K562 (cell line): ENCODE results near the gene FBXW8. TPM values are rescaled to one million over a fixed set of nuclear protein-coding genes. Genes with fewer than 3 reads are reported as not detected.

Experiments used
- ATAC-seq: fragments of 200-7000 bp; cut with Tn5 transposase; 3 replicates; pipeline ENCODE4 v1.9.1; 2020; ENCODE audit warnings: moderate library complexity
- BruUV-seq: library from RNA; stranded (reverse); fragments of 400-500 nt; replicated peaks from 2 replicates; lab custom pipeline; 2021; lab: Mats Ljungman, UMichigan
- CTCF ChIA-PET: fragments of 300-600 bp; formaldehyde crosslinking; extraction: SDS; loops from one replicate; lab custom pipeline; 2021; ENCODE audit warnings: low intra/inter-chr PET ratio; lab: Yijun Ruan, JAX
- POLR2A ChIA-PET: fragments of 300-600, 350-650 bp; sonication (Branson Sonifier 250); formaldehyde crosslinking; extraction: SDS; loops from one replicate; lab custom pipeline; 2021; ENCODE audit warnings: antibody characterized with exemption, inconsistent platforms; lab: Yijun Ruan, JAX
- DNase-seq, 4 experiments: peaks; one replicate each; pipeline versions ENCODE4 v3.0.0 to v3.0.0-alpha.2; 2011 to 2018; ENCODE audit warnings: low spot score in 3 of 4, mixed read lengths in 3 of 4; ENCODE audit errors: extremely low read depth in 1 of 4
- FAIRE-seq: peaks from 2 replicates; lab custom pipeline; 2011; peaks lifted over from hg19 to GRCh38; lab: Jason Lieb, UNC
- H2AFZ ChIP-seq: 2 replicates; pipeline ENCODE4 v1.6.0; 2011; ENCODE audit warnings: low read depth, low read length, control low read depth, inconsistent platforms
- H3K27ac ChIP-seq: fragments of 200-600 bp; 3 replicates; pipeline ENCODE4 v1.8.0; 2011; ENCODE audit warnings: low read depth, mild to moderate bottlenecking, control low read depth, inconsistent platforms, low read length, moderate library complexity, mixed read lengths; ENCODE audit errors: extremely low read depth
- H3K27me3 ChIP-seq, 2 experiments: fragments of 300-600 bp in 1 of 2; 2 replicates in 1 of 2; 3 replicates in 1 of 2; pipeline versions ENCODE4 v1.6.0 to v1.8.0; 2011; ENCODE audit warnings: inconsistent platforms in 2 of 2, low read length in 2 of 2, mild to moderate bottlenecking in 1 of 2, mixed read lengths in 1 of 2, moderate library complexity in 1 of 2; ENCODE audit not compliant: control insufficient read depth in 2 of 2, insufficient read depth in 2 of 2
- H3K36me3 ChIP-seq: fragments of 300-600 bp; 3 replicates; pipeline ENCODE4 v1.8.0; 2011; ENCODE audit warnings: mild to moderate bottlenecking, low read length, inconsistent platforms; ENCODE audit not compliant: control insufficient read depth, insufficient read depth
- H3K4me1 ChIP-seq, 2 experiments: fragments of 200-600 bp in 1 of 2; replicated peaks in 1 of 2; 2 replicates in 1 of 2; 3 replicates in 1 of 2; pipeline versions ENCODE4 v1.5.1 to v1.8.0; 2011; ENCODE audit warnings: inconsistent platforms in 2 of 2, low read length in 2 of 2, mild to moderate bottlenecking in 1 of 2, mixed read lengths in 1 of 2, moderate library complexity in 1 of 2; ENCODE audit not compliant: control insufficient read depth in 2 of 2, insufficient read depth in 2 of 2
- H3K4me2 ChIP-seq: 2 replicates; pipeline ENCODE4 v1.6.1; 2011; ENCODE audit warnings: low read length, control low read depth, inconsistent platforms, mixed read lengths; ENCODE audit not compliant: insufficient read depth
- H3K4me3 ChIP-seq: fragments of 200-600 bp; sonication (generic), shearing (Covaris generic); 2 replicates; pipeline ENCODE4 v1.5.1; 2016; ENCODE audit warnings: control low read depth, inconsistent platforms
- H3K79me2 ChIP-seq: fragments of 200-600 bp; 3 replicates; pipeline ENCODE4 v1.8.0; 2011; ENCODE audit warnings: low read length, inconsistent platforms; ENCODE audit not compliant: control insufficient read depth, insufficient read depth
- H3K9ac ChIP-seq, 2 experiments: 2 replicates each; pipeline versions ENCODE4 v1.6.0 to v1.6.1; 2011; ENCODE audit warnings: low read depth in 2 of 2, low read length in 2 of 2, control low read depth in 1 of 2, inconsistent platforms in 1 of 2, mild to moderate bottlenecking in 1 of 2, mixed read lengths in 1 of 2; ENCODE audit not compliant: insufficient read depth in 1 of 2
- H3K9me1 ChIP-seq: one replicate; pipeline ENCODE4 v1.6.0; 2011; ENCODE audit warnings: inconsistent platforms, mild to moderate bottlenecking, low read length, moderate library complexity; ENCODE audit not compliant: control insufficient read depth, insufficient read depth
- H3K9me3 ChIP-seq: replicated peaks from 2 replicates; pipeline ENCODE4 v1.5.1; 2011; ENCODE audit warnings: low read depth, low read length, inconsistent platforms; ENCODE audit not compliant: control insufficient read depth, insufficient read depth
- H4K20me1 ChIP-seq: replicated peaks from 2 replicates; pipeline ENCODE4 v1.6.1; 2011; ENCODE audit warnings: low read length, inconsistent platforms, mixed read lengths; ENCODE audit not compliant: control insufficient read depth, insufficient read depth
- EGR1 ChIP-seq: fragments of 450-650 bp; conservative IDR thresholded peaks from 2 replicates; pipeline ENCODE4 v1.6.1; 2017; ENCODE audit warnings: mild to moderate bottlenecking
- JUN ChIP-seq, 2 experiments: sonication (generic) in 1 of 2; formaldehyde crosslinking in 1 of 2; IDR thresholded peaks; 2 replicates each; pipeline versions ENCODE4 v1.6.1 to v1.8.0; 2012 to 2022; ENCODE audit warnings: borderline replicate concordance in 2 of 2, mild to moderate bottlenecking in 2 of 2, improper control_type of control experiment in 1 of 2, low read depth in 1 of 2, low read length in 1 of 2, missing genetic modification reagents in 1 of 2
- KAT8 ChIP-seq: fragments of 450-650 bp; IDR thresholded peaks from 2 replicates; pipeline ENCODE4 v1.6.1; 2016; ENCODE audit warnings: low read depth, mild to moderate bottlenecking
- KLF16 ChIP-seq: IDR thresholded peaks from 2 replicates; pipeline ENCODE4 v1.6.1; 2016; ENCODE audit warnings: antibody characterized with exemption
- POLR2B ChIP-seq: fragments of 450-650 bp; IDR thresholded peaks from 2 replicates; pipeline ENCODE4 v1.6.1; 2018; ENCODE audit warnings: low read depth; ENCODE audit not compliant: partially characterized antibody
- ZNF232 ChIP-seq: sonication (generic); formaldehyde crosslinking; IDR thresholded peaks from 2 replicates; pipeline ENCODE4 v1.8.0; 2022; ENCODE audit warnings: mild to moderate bottlenecking, missing genetic modification reagents
- WGBS: fragments of 100-300 bp; shearing (Covaris generic); methylation state at CpG from one replicate; pipeline ENCODE4 v1.1.6; 2016; ENCODE audit warnings: low coverage, mixed read lengths; ENCODE audit not compliant: insufficient coverage; ENCODE audit errors: missing lambda C conversion rate; 5-methylcytosine and 5-hydroxymethylcytosine counted together
- in situ Hi-C: fragments of 300-500 bp; cut with MboI; formaldehyde crosslinking; loops from 4 replicates; pipeline ENCODE4 v1.15.0; 2018; ENCODE audit warnings: inconsistent platforms, mixed read lengths
- intact Hi-C: fragments of 100-400 bp; cut with micrococcal nuclease; formaldehyde crosslinking; loops from 2 replicates; pipeline ENCODE4 v1.14.2; 2022
- polyA plus RNA-seq, 8 experiments: library from polyadenylated mRNA; depleted of rRNA in 4 of 8; stranded (reverse) in 5 of 8; unstranded in 3 of 8; fragments of >200 nt; fragmentation: Nextera tagmentation in 2 of 8; fragmentation: Illumina TruSeq in 1 of 8; extraction: Ambion mirVana in 2 of 8; extraction: Trizol in 1 of 8; gene quantifications; 2 replicates each; pipeline versions ENCODE4 v1.2.1 to v1.2.3, GENCODE V29; 2011 to 2014; ENCODE audit warnings: inconsistent platforms in 1 of 8, missing spikeins in 1 of 8
- total RNA-seq, 7 experiments: library from RNA; depleted of rRNA in 6 of 7; stranded (reverse); fragments of >200 nt in 6 of 7; fragmentation: Illumina TruSeq in 2 of 7; extraction: Trizol in 2 of 7; gene quantifications; 2 replicates each; pipeline versions ENCODE4 v1.2.1 to v1.2.3, GENCODE V29; 2011 to 2021; ENCODE audit warnings: low replicate concordance in 1 of 7
- TF ChIP-seq, protein P1 (sequence below): fragments of 450-650 bp; IDR thresholded peaks from 2 replicates; pipeline ENCODE4 v1.7.0; 2016; ENCODE audit warnings: borderline replicate concordance
- TF ChIP-seq, protein P2 (sequence below): fragments of 250-450 bp; sonication (Bioruptor Pico); IDR thresholded peaks from 2 replicates; pipeline ENCODE4 v1.4.0; 2020; ENCODE audit warnings: borderline replicate concordance
- TF ChIP-seq, protein P3 (sequence below): fragments of 150-350 bp; conservative IDR thresholded peaks from 2 replicates; pipeline ENCODE4 v1.6.1; 2014; ENCODE audit warnings: low read length
- TF ChIP-seq, protein P4 (sequence below): fragments of 250-450 bp; sonication (Bioruptor Pico); IDR thresholded peaks from 2 replicates; pipeline ENCODE4 v1.4.0; 2020; ENCODE audit warnings: mild to moderate bottlenecking, moderate library complexity

FBXW8 gene
- total and polyA plus RNA-seq, 9 of the 15 experiments (the other 6 are each of a cell fraction or from before 2014, with no cell fraction given) = 0.58 to 8.3 (median 4.4) TPM

DNA sequence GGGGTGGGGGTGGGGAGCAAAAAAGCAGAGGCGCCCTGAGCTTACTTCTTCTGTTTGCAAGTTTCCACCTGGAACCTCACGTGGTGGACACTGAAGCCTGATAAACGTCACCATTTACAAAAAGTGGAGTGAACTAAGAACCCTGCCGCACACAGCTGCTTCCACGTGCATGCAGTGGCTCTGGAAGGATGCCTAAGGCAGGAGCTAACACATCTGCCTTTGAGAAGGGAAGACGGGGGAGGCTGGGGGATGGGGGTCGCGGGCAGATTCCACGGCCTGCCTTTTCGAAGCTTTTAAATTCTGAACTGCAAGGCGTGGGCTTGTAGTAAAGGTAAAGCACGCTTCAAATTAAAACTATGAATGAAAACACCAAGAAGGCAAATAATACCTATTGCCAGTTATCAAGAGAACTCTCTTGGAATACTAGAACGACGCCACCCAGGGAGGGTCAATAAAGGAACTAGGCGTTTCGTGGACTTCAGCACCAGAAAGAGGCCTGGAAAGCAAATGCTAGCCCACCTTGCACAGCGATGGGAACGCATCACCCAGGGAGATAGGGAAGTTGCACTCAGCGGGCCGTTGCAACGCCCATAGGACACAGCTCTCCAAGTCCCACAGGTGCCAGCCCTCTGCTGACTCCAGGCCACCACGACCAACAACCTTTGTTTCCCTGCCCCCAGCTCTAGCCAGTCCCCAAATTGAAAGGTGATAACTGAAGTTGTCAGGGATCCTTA is 126.7 kb downstream of the FBXW8 start (continued):
- TF ChIP-seq, protein P1, sequence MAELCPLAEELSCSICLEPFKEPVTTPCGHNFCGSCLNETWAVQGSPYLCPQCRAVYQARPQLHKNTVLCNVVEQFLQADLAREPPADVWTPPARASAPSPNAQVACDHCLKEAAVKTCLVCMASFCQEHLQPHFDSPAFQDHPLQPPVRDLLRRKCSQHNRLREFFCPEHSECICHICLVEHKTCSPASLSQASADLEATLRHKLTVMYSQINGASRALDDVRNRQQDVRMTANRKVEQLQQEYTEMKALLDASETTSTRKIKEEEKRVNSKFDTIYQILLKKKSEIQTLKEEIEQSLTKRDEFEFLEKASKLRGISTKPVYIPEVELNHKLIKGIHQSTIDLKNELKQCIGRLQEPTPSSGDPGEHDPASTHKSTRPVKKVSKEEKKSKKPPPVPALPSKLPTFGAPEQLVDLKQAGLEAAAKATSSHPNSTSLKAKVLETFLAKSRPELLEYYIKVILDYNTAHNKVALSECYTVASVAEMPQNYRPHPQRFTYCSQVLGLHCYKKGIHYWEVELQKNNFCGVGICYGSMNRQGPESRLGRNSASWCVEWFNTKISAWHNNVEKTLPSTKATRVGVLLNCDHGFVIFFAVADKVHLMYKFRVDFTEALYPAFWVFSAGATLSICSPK = no peak

DNA sequence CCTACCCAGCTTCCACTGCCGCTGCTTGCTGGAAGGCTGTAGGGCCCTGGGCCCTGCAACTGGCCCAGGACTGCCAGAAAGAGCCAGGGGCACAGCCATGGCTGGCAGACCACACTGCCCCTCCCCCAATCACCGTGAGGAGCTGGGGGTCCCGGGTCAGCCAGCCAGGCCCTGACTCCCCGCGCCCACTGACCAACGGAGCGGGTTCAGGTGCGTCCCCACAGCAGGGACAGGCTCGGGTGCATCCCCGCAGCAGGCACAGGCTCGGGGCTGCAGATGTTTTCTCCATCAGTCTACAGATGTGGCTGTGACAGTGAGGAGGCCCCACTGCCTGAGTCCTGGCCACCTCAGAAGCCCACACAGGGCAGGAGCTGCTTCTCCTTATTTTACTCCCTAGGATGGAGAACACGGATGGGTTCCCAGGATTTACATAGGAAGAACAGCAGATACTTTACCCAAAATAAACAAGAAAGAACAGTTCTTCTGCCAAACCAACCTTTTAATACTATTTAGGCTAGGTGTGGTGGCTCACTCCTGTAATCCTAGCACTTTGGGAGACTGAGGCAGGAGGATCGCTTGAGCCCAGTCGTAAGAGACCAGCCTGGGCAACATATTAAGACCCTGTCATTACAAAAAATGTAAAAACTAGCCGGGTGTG is 127.4 kb downstream of the FBXW8 start:
- intact Hi-C loops = no loop called here
- H3K9me1 ChIP-seq = no peaks in the 10 kb centered on the region
- DNase-seq = no peak
- no peak overlapping the region for H3K4me2 ChIP-seq
- H3K9me3 ChIP-seq = no peaks in the 10 kb centered on the region
- no peaks in the 10 kb centered on the region for H4K20me1 ChIP-seq
- no peak for FAIRE-seq
- H3K36me3 ChIP-seq = no peaks in the 10 kb centered on the region
- no peak overlapping the region for H3K4me3 ChIP-seq
- H3K27ac ChIP-seq = no peak overlapping the region
- H3K9ac ChIP-seq = peak overlapping the region in 1 of 2 experiments; percentile 69; a peak in 1 of 4 replicates
- no peak for ATAC-seq
- H3K4me1 ChIP-seq = peaks cover 32 to 68% of the 10 kb centered on the region in 2 experiments
- H3K79me2 ChIP-seq = no peaks in the 10 kb centered on the region
- in situ Hi-C loops = no loop called here
- H2AFZ ChIP-seq = no peak overlapping the region
- CTCF ChIA-PET = no interaction called here
- H3K27me3 ChIP-seq = no peaks in the 10 kb centered on the region
- POLR2A ChIA-PET = no interaction called here
- no TSS peak for BruUV-seq
- WGBS = 75% methylated on average over 14 of the region's 15 CpGs
- TF ChIP-seq POLR2B (no peak), KLF16 (no peak), ZNF232 (CRISPR knock-in tag) (no peak), EGR1 (no peak), JUN (IDR thresholded peaks at IDR 0.05; ENCODE audit: borderline replicate concordance, low read depth, low read length) (no peak), JUN (CRISPR knock-in tag; IDR thresholded peaks at IDR 0.05; ENCODE audit: borderline replicate concordance) (no peak), KAT8 (no peak)
- TF ChIP-seq, protein P2, sequence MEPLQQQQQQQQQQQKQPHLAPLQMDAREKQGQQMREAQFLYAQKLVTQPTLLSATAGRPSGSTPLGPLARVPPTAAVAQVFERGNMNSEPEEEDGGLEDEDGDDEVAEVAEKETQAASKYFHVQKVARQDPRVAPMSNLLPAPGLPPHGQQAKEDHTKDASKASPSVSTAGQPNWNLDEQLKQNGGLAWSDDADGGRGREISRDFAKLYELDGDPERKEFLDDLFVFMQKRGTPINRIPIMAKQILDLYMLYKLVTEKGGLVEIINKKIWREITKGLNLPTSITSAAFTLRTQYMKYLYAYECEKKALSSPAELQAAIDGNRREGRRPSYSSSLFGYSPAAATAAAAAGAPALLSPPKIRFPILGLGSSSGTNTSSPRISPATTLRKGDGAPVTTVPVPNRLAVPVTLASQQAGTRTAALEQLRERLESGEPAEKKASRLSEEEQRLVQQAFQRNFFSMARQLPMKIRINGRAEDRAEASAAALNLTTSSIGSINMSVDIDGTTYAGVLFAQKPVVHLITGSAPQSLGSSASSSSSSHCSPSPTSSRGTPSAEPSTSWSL (CRISPR knock-in tag) = no peak
- TF ChIP-seq, protein P3, sequence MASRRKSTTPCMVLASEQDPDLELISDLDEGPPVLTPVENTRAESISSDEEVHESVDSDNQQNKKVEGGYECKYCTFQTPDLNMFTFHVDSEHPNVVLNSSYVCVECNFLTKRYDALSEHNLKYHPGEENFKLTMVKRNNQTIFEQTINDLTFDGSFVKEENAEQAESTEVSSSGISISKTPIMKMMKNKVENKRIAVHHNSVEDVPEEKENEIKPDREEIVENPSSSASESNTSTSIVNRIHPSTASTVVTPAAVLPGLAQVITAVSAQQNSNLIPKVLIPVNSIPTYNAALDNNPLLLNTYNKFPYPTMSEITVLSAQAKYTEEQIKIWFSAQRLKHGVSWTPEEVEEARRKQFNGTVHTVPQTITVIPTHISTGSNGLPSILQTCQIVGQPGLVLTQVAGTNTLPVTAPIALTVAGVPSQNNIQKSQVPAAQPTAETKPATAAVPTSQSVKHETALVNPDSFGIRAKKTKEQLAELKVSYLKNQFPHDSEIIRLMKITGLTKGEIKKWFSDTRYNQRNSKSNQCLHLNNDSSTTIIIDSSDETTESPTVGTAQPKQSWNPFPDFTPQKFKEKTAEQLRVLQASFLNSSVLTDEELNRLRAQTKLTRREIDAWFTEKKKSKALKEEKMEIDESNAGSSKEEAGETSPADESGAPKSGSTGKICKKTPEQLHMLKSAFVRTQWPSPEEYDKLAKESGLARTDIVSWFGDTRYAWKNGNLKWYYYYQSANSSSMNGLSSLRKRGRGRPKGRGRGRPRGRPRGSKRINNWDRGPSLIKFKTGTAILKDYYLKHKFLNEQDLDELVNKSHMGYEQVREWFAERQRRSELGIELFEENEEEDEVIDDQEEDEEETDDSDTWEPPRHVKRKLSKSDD = no peak
- TF ChIP-seq, protein P4, sequence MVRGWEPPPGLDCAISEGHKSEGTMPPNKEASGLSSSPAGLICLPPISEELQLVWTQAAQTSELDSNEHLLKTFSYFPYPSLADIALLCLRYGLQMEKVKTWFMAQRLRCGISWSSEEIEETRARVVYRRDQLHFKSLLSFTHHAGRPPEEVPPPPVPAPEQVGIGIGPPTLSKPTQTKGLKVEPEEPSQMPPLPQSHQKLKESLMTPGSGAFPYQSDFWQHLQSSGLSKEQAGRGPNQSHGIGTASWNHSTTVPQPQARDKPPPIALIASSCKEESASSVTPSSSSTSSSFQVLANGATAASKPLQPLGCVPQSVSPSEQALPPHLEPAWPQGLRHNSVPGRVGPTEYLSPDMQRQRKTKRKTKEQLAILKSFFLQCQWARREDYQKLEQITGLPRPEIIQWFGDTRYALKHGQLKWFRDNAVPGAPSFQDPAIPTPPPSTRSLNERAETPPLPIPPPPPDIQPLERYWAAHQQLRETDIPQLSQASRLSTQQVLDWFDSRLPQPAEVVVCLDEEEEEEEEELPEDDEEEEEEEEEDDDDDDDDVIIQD (CRISPR knock-in tag) = no peak
